Activated CD4-positive, CD25-positive, alpha-beta regulatory T cell treated with anti-CD3 and anti-CD28 coated beads, Interleukin-2, amount 50 U/mL, for 24 hours (primary cell): ENCODE data around the gene ICAM3.
A peak's percentile ranks its signal among the peaks of the same experiment; 100 is the strongest.

Source experiments
- ATAC-seq, 2 donors: fragments of 150-1000 bp; cut with Tn5 transposase; one replicate each; pipeline ENCODE4 v1.10.0; 2021; ENCODE audit warnings: mild to moderate bottlenecking in 1 of 2, moderate library complexity in 1 of 2

Gene ICAM3

DNA sequence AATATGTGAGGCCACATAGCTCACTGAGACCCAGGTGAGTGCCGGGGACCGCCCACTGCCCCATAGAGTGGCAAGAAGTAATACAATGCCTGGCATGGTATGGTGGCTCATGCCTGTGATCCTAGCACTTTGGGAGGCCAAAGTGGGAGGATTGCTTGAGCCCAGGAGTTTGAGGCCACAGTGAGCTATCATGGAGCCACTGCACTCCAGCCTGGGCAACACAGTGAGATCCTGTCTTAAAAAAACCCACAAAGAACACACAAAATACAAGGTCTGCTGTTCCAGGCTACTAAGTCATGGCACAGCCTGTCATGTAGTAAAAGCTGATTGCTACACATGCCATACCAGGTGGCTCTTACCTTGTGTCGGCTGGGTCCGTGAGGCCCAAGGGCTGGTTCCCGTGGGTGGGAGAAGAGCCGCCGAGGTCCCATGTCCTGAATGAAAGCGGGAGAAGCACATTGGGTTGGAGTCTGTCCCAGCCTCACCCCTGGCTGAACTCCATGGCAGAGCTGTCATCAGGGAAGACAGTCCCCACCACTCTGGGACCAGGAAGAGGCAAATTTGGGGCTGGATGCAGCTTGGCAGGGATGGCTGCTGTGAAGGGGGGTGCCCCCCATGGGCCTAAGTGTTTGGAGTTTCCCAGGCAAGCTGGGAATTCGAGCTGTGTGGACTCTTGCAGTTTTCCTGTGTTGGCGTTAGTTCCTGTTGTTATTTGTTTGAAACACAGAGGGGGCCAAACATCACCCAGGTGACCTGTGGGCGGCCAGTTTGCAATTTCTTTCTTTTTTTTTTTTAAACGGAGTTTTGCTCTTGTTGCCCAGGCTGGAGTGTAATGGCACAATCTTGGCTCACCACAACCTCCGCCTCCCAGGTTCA is 20.4 kb downstream of the ICAM3 start:
- ATAC-seq: no peak

- no peak for ATAC-seq
Observed at GRCh38 chr19:10317857-10318462, 21.5 kb downstream of the ICAM3 start.

GRCh38 chr19:10317045-10317856 is 22.2 kb downstream of the ICAM3 start:
- no peak for ATAC-seq

- no peak for ATAC-seq
Observed at GRCh38 chr19:10316229-10317044, 23.0 kb downstream of the ICAM3 start.

GRCh38 chr19:10315335-10316214 is 23.8 kb downstream of the ICAM3 start, which contains the start of gene FDX2:
TSS of gene FDX2 (minus strand) at chr19:10316015. CDS start at chr19:10315996, 19 bp downstream.
- ATAC-seq: peak; percentile 89 to 93

DNA sequence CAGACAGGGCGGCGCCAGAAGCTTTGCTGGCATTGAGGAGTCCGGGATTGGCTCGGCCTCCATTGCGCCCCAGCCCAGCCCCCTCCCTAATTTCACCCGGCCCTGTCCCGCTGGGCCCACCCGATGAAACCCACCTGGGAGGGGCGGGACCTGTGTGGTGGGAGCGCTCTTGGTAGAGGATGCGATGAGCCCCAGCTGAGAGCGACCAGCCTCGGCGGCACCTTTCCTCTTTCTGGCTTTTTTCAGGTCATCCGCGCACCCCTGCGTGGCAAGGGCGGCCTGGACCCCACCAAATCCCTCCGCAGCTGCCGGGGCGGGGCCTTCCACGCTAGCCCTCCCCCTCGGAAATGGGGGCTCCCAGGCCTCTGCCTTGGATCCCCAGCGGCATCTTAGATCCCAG is 30.0 kb downstream of the ICAM3 start, which contains the start of gene ZGLP1:
TSS of gene ZGLP1 (minus strand) at position 393 of the 400 bp plus-strand sequence.
- no peak for ATAC-seq

GRCh38 chr19:10306327-10306726 is 33.1 kb downstream of the ICAM3 start:
- ATAC-seq: no peak

GRCh38 chr19:10305139-10305806 is 34.2 kb downstream of the ICAM3 start:
- no peak for ATAC-seq

- no peak for ATAC-seq
Observed at GRCh38 chr19:10299545-10300458, 39.6 kb downstream of the ICAM3 start.

GRCh38 chr19:10295847-10296591 is 43.4 kb downstream of the ICAM3 start:
- no peak for ATAC-seq

DNA sequence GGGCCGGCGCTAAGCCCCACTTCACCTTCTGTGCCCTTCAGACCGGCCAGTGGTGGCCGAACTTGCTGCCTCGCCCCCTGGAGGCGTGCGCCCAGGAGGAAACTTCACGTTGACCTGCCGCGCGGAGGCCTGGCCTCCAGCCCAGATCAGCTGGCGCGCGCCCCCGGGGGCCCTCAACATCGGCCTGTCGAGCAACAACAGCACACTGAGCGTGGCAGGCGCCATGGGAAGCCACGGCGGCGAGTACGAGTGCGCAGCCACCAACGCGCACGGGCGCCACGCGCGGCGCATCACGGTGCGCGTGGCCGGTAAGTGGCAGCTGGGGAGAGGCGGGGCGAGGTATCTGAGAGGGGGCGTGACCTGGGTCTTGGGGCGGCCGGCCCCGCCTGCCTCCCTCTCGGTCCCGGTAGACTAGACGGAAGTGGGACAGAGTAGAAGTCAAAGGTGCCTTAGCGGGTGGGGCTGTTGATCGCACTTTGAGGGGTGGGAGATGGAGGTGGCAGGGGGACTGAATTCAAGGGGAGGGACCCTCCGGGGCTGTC is 44.0 kb downstream of the ICAM3 start:
- ATAC-seq: peak; percentile 66 to 76

- no peak for ATAC-seq
Observed at GRCh38 chr19:10294368-10294697, 45.1 kb downstream of the ICAM3 start.

DNA sequence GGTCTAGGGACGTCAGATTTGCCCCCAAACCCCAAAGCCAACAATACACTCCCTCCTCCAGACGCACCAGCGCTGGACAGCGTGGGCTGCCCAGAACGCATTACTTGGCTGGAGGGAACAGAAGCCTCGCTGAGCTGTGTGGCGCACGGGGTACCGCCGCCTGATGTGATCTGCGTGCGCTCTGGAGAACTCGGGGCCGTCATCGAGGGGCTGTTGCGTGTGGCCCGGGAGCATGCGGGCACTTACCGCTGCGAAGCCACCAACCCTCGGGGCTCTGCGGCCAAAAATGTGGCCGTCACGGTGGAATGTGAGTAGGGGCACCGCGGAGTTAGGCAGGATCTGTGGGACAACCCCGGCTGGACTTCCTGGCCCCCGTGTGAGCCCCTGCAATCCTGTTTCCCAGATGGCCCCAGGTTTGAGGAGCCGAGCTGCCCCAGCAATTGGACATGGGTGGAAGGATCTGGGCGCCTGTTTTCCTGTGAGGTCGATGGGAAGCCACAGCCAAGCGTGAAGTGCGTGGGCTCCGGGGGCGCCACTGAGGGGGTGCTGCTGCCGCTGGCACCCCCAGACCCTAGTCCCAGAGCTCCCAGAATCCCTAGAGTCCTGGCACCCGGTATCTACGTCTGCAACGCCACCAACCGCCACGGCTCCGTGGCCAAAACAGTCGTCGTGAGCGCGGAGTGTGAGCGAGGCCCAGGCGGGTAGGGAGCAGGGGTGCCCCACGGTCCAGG is 45.6 kb downstream of the ICAM3 start:
- no peak for ATAC-seq

- ATAC-seq: no peak
Observed at GRCh38 chr19:10292789-10293636, 46.4 kb downstream of the ICAM3 start.

GRCh38 chr19:10292206-10292788 is 47.1 kb downstream of the ICAM3 start:
- peak; percentile 30 to 36 for ATAC-seq

GRCh38 chr19:10291554-10292205 is 47.7 kb downstream of the ICAM3 start:
- no peak for ATAC-seq
